WTC11 (cell line): ENCODE measurements around the gene ALK. TPM values are rescaled to one million over a fixed set of nuclear protein-coding genes. Genes with fewer than 3 reads are reported as not detected.
A peak's percentile ranks its signal among the peaks of the same experiment; 100 is the strongest.

ENCODE experiments used
- ATAC-seq: fragments of 200-7000 bp; cut with Tn5 transposase; 2 replicates; pipeline ENCODE4 v1.10.0; 2021; ENCODE audit warnings: mild to moderate bottlenecking, moderate library complexity
- CTCF ChIA-PET: fragments of 300-600 bp; sonication (Branson Sonifier 250); formaldehyde crosslinking; loops from one replicate; lab custom pipeline; 2021; ENCODE audit warnings: antibody characterized with exemption; lab: Charles Lee
- POLR2A ChIA-PET: fragments of 350-600 bp; sonication (Branson Sonifier 250); formaldehyde crosslinking; loops from one replicate; lab custom pipeline; 2021; ENCODE audit warnings: antibody characterized with exemption; lab: Charles Lee
- DNase-seq: peaks from one replicate; pipeline ENCODE4 v3.0.0; 2021; ENCODE audit warnings: low spot score
- H3K27ac Mint-ChIP-seq: 2 replicates; pipeline ENCODE4 v1.8.0; 2021; ENCODE audit warnings: mixed read lengths
- H3K27me3 Mint-ChIP-seq: 2 replicates; pipeline ENCODE4 v1.8.0; 2021; ENCODE audit warnings: low read depth, mild to moderate bottlenecking, moderate library complexity, mixed read lengths
- H3K36me3 Mint-ChIP-seq: 2 replicates; pipeline ENCODE4 v1.8.0; 2021; ENCODE audit warnings: mixed read lengths
- H3K4me1 Mint-ChIP-seq: 2 replicates; pipeline ENCODE4 v1.8.0; 2022; ENCODE audit warnings: mixed read lengths
- H3K4me3 Mint-ChIP-seq: 2 replicates; pipeline ENCODE4 v1.8.0; 2021; ENCODE audit warnings: mild to moderate bottlenecking, moderate library complexity, mixed read lengths
- H3K9me3 Mint-ChIP-seq: 2 replicates; pipeline ENCODE4 v1.8.0; 2021; ENCODE audit warnings: mixed read lengths
- ATF2 ChIP-seq: sonication (generic); formaldehyde crosslinking; IDR thresholded peaks from 2 replicates; pipeline ENCODE4 v1.8.1; 2022; ENCODE audit warnings: low read depth, missing genetic modification reagents, borderline replicate concordance
- CREB1 ChIP-seq: sonication (generic); formaldehyde crosslinking; IDR thresholded peaks from 2 replicates; pipeline ENCODE4 v1.8.0; 2023; ENCODE audit warnings: mild to moderate bottlenecking, missing genetic modification reagents
- ELF4 ChIP-seq: sonication (generic); formaldehyde crosslinking; IDR thresholded peaks from 2 replicates; pipeline ENCODE4 v1.8.1; 2022; ENCODE audit warnings: low read depth, mild to moderate bottlenecking, moderate library complexity, missing genetic modification reagents
- FOXP4 ChIP-seq: sonication (generic); formaldehyde crosslinking; IDR thresholded peaks from 2 replicates; pipeline ENCODE4 v1.8.0; 2022; ENCODE audit warnings: mild to moderate bottlenecking, missing genetic modification reagents
- GRHL2 ChIP-seq: fragments of 250-450 bp; sonication (Bioruptor Pico); IDR thresholded peaks from 2 replicates; pipeline ENCODE4 v1.8.0; 2022; ENCODE audit warnings: mild to moderate bottlenecking, moderate library complexity; ENCODE audit not compliant: insufficient replicate concordance, severe bottlenecking
- JAZF1 ChIP-seq: fragments of 250-450 bp; sonication (Bioruptor Pico); IDR thresholded peaks from 2 replicates; pipeline ENCODE4 v1.9.0; 2021; ENCODE audit warnings: moderate library complexity, mild to moderate bottlenecking, inconsistent platforms
- JUN ChIP-seq: sonication (generic); formaldehyde crosslinking; IDR thresholded peaks from 2 replicates; pipeline ENCODE4 v1.8.0; 2023; ENCODE audit warnings: mild to moderate bottlenecking, missing genetic modification reagents
- KAT7 ChIP-seq: sonication (generic); formaldehyde crosslinking; IDR thresholded peaks from 2 replicates; pipeline ENCODE4 v1.8.1; 2023; ENCODE audit warnings: missing genetic modification reagents, mild to moderate bottlenecking, borderline replicate concordance
- MAX ChIP-seq: sonication (generic); formaldehyde crosslinking; IDR thresholded peaks from 2 replicates; pipeline ENCODE4 v1.8.0; 2022; ENCODE audit warnings: mild to moderate bottlenecking, missing genetic modification reagents
- MXD4 ChIP-seq: fragments of 250-450 bp; sonication (Bioruptor Pico); IDR thresholded peaks from 2 replicates; pipeline ENCODE4 v1.8.0; 2021; ENCODE audit warnings: mild to moderate bottlenecking, moderate library complexity, borderline replicate concordance
- NFE2L1 ChIP-seq: sonication (generic); formaldehyde crosslinking; IDR thresholded peaks from 2 replicates; pipeline ENCODE4 v1.8.1; 2023; ENCODE audit warnings: missing genetic modification reagents
- NR1H2 ChIP-seq: sonication (generic); formaldehyde crosslinking; IDR thresholded peaks from 2 replicates; pipeline ENCODE4 v1.9.0; 2021; ENCODE audit warnings: mild to moderate bottlenecking, moderate library complexity, missing genetic modification reagents
- NR3C1 ChIP-seq: sonication (generic); formaldehyde crosslinking; conservative IDR thresholded peaks from 2 replicates; pipeline ENCODE4 v1.8.1; 2023; ENCODE audit warnings: low read depth, mild to moderate bottlenecking, missing genetic modification reagents
- OVOL2 ChIP-seq: fragments of 250-450 bp; sonication (Bioruptor Pico); IDR thresholded peaks from 2 replicates; pipeline ENCODE4 v1.9.0; 2021; ENCODE audit warnings: mild to moderate bottlenecking, borderline replicate concordance
- SP1 ChIP-seq: sonication (generic); formaldehyde crosslinking; conservative IDR thresholded peaks from 2 replicates; pipeline ENCODE4 v1.8.1; 2022; ENCODE audit warnings: missing genetic modification reagents
- USF1 ChIP-seq: sonication (generic); formaldehyde crosslinking; IDR thresholded peaks from 2 replicates; pipeline ENCODE4 v1.8.0; 2022; ENCODE audit warnings: mild to moderate bottlenecking, missing genetic modification reagents
- USF2 ChIP-seq: sonication (generic); formaldehyde crosslinking; IDR thresholded peaks from 2 replicates; pipeline ENCODE4 v1.8.1; 2023; ENCODE audit warnings: mild to moderate bottlenecking, missing genetic modification reagents, moderate library complexity
- ZMAT4 ChIP-seq: fragments of 250-450 bp; sonication (Bioruptor Pico); IDR thresholded peaks from 2 replicates; pipeline ENCODE4 v1.9.0; 2021; ENCODE audit warnings: mild to moderate bottlenecking
- ZNF138 ChIP-seq: sonication (generic); formaldehyde crosslinking; conservative IDR thresholded peaks from 2 replicates; pipeline ENCODE4 v1.8.1; 2022; ENCODE audit warnings: mild to moderate bottlenecking, moderate library complexity, missing genetic modification reagents
- ZNF219 ChIP-seq: sonication (generic); formaldehyde crosslinking; IDR thresholded peaks from 2 replicates; pipeline ENCODE4 v1.8.0; 2023; ENCODE audit warnings: missing genetic modification reagents, mild to moderate bottlenecking, borderline replicate concordance
- ZNF281 ChIP-seq: sonication (generic); formaldehyde crosslinking; IDR thresholded peaks from 2 replicates; pipeline ENCODE4 v1.8.0; 2023; ENCODE audit warnings: mild to moderate bottlenecking, missing genetic modification reagents
- total RNA-seq: library from RNA; stranded (reverse); gene quantifications from 3 replicates; pipeline ENCODE4 v1.2.3, GENCODE V29; 2021

Gene ALK
- total RNA-seq, 1 experiment from 2014 or later = not detected

GRCh38 chr2:29603341-29603740, 318.0 kb downstream of the ALK start:
- Mint-ChIP-seq H3K4me1 (peaks cover 48% of the 10 kb centered on the region), H3K27me3 (no peaks in the 10 kb centered on the region), H3K9me3 (peaks cover 12% of the 10 kb centered on the region), H3K4me3 (no peak overlapping the region; the same call in 1 of the 2 replicates), H3K36me3 (no peaks in the 10 kb centered on the region), H3K27ac (peak overlapping the region; percentile 96)
- DNase-seq (no peak), ATAC-seq (peak; percentile 94)
- TF ChIP-seq JUN (CRISPR knock-in tag) (no peak), MAX (CRISPR knock-in tag) (no peak), USF2 (CRISPR knock-in tag) (peak; percentile 69), MXD4 (CRISPR knock-in tag) (no peak), ZMAT4 (no peak), CREB1 (no peak), KAT7 (CRISPR knock-in tag) (no peak), NR1H2 (CRISPR knock-in tag) (no peak), USF1 (CRISPR knock-in tag) (peak; percentile 49; the same call in 1 of the 2 replicates), ZNF219 (no peak), NR3C1 (CRISPR knock-in tag) (no peak)
- POLR2A ChIA-PET = interaction anchor here (0.7 kb wide), 1 partner anchor 82 kb away, joined by 3 read pairs; no protein-coding TSS in a partner anchor
- CTCF ChIA-PET = interaction anchor here (0.6 kb wide), 1 partner anchor 87 kb away, joined by 3 read pairs; no protein-coding TSS in a partner anchor

GRCh38 chr2:29601872-29602271, 319.5 kb downstream of the ALK start:
- H3K36me3 Mint-ChIP-seq = no peaks in the 10 kb centered on the region
- ChIA-PET CTCF (no interaction called here), POLR2A (no interaction called here)
- H3K27ac Mint-ChIP-seq = no peak overlapping the region
- H3K9me3 Mint-ChIP-seq = peaks cover 12% of the 10 kb centered on the region
- no peak for TF ChIP-seq ZNF281
- TF ChIP-seq JAZF1 = no peak
- no peak for TF ChIP-seq ZNF138
- no peak for TF ChIP-seq NFE2L1
- no peak for TF ChIP-seq ATF2
- no peak for TF ChIP-seq OVOL2 (CRISPR knock-in tag)
- TF ChIP-seq SP1 (CRISPR knock-in tag) = no peak
- TF ChIP-seq ZMAT4 = no peak
- TF ChIP-seq ELF4 (CRISPR knock-in tag) = no peak
- TF ChIP-seq GRHL2 = no peak
- no peak for TF ChIP-seq FOXP4 (CRISPR knock-in tag)
- peaks cover 46% of the 10 kb centered on the region for H3K4me1 Mint-ChIP-seq
- ATAC-seq (no peak), DNase-seq (no peak)
- H3K27me3 Mint-ChIP-seq = no peaks in the 10 kb centered on the region
- H3K4me3 Mint-ChIP-seq = no peak overlapping the region
